Embryonic facial prominence (tissue), 1 donor: Measurements from ENCODE around the gene ZNF536.
"Not testable (repeated sequence)": the region's sequence is repeated elsewhere in the genome, so short reads cannot be mapped to it uniquely, and the experiment has no call there.

Experiments
- DNase-seq: peaks from one replicate; pipeline ENCODE4 v3.0.0-alpha.2; 2016; ENCODE audit errors: extremely low spot score

ZNF536 gene

DNA sequence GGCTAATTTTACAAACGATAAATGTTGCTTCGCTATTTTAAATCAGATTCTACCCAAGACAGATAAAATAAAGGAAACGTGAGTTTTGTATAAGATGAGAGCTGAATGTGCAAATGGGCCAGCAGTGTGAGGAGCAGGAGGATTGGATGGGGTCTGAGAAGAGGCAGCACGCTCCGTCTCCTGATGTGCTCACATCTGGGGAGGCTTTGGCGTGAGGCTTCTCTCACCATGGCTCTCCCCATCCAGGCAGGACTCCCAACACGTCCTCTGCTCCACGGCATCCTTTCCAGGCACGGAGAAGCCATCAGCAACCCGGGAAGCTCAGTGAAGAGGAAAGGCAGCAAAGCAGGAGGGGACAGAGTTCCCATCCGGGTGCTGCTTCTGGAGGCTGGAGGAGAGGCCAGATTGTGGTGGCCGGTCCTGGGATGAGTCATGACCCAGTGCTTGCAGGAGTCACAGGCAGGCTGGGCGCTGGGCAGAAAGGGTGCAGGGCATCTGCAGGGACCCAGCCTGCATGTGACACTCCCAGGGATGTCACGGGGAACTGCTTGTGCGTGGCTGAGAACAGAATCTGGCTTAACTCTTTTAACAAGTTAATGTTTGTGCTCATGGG is 47.5 kb downstream of the ZNF536 start:
- no peak for DNase-seq

DNA sequence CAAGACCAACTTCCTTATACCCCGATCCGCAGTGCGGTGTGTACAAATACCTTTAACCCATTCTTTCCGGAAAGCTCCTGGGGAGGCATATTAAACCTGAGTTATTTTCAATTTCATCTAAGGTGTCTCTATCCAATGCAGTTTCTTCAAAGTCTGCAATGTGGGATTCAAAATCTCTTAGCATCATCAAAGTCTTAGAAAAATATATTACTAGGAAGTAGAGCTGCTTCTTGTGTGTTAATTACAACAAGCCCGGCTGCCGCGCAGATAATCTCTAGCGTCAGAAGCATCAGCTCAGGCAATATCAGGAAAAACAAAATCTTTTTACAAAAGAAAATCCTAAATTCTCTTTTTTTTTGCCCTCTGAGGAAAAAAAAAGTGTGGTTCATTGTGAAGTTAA is 48.1 kb downstream of the ZNF536 start:
- DNase-seq: no peak

DNA sequence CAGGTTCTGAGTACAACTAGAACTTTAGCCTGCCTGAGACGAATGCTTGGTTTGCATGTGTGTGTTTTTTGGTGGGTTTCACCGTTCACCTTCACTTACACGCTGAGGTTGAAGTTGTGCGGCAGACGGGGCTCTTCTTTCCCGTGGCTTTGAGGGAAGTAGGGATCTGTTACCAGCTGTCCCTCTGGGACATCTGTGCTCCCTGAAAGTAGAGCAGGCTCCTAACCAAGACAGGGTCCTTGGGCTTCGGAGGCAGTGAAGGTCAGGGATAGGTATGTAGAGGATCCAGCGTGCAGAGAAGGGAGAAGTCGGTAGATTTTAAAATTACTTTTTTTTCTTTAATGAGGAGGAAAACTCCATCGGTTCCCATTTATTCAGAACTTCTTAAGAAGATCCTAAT is 48.7 kb downstream of the ZNF536 start:
- no peak for DNase-seq

DNA sequence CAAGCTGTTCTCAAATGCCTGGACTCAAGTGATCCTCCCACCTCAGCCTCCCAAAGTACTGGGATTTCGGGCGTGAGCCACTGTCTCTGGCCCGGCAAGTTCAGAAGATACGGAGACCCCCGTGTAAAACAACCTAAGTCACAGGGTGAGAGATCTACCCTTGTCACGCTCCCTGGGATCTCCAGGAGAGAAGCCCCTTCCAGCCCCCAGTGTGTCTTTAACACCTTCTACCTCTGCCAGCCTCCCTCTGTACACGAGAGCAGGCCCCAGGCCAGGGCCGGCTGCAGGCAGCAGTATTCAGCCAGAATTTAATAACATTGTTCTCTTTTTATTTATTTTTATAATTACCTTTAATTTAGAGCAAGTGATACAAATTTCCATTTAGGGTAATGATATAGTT is 49.4 kb downstream of the ZNF536 start:
- no peak for DNase-seq

DNA sequence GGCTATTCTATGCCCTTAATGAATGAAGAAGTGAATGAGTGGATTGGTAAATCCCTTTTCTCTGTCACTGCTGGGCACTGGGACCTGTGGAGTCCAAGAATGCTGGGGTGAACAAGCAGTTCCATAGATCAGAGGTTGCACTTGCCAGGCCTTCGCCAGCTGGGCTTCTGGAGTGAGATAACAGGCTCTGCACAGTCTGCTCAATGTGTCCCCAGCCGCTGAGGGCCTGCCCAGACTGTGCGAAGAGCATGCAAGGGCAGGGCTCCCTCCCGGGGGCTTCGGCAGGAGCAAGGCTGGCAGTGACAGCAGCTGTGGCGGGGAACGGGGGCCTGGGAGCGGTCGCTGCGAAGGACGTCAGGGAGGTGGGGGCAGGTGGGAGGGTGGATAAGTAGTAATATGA is 51.3 kb downstream of the ZNF536 start:
- DNase-seq: no peak

DNA sequence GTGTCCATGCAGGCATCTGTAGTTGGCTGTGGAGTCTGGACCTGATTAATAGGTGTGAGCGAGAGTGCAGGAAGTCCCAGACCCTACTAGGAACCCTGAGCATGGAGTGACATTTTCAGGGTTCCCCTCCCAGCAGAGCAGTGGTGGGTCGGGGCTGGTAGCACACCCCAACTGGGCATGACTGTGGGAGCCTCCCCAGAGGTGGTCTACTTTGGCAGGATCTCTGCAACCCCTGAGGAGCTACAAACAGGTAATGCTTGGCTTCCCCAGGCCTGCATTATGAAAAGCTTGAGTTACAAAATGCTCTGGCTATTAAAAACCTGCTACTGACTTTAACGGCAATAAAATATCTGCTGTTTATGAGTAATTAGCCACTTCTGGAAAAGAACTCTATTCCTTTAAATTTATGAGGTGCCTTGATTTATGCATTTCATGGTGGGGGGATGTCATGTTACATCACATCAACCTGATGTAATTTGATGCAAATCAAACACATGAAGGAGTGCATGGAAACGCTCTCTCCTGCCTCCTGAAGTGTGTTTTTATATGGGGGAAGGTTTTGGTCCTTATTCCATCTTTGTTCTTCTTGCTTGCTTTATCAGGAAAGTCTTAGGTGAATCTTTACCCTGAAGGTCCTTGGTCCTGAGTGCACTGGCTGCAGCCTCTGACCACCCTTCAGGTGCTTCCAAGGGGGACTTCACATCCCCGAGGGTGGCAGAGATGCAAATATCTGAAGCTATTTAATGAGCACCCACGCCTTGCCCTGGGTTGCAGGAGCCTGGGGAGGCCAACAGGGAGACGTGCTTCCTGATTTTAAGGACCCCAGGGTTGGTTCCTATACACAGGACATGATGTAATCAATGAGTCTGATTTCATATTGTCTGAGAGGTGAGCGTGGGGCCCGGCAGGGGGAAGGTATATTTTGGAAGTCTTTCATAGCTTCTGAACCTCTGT is 54.0 kb downstream of the ZNF536 start:
- no peak for DNase-seq

DNA sequence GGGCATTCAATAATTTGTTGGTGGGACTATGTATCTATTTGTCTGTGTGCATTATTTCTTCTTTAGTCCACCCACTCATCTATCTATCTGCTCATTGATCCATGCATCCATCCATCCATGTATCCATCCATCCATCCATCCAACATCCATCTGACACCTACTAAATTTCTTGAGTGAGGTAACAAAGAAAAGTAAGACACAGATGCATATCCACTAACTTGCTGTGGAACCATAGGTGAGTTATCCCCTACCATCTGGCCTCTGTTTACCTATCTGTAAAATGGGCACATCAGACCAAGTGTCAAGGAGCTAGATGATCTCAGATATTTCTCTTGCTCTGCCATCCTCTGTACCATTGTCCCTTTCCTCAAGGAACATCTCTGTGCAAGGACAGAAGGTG is 54.7 kb downstream of the ZNF536 start:
- DNase-seq: no peak

DNA sequence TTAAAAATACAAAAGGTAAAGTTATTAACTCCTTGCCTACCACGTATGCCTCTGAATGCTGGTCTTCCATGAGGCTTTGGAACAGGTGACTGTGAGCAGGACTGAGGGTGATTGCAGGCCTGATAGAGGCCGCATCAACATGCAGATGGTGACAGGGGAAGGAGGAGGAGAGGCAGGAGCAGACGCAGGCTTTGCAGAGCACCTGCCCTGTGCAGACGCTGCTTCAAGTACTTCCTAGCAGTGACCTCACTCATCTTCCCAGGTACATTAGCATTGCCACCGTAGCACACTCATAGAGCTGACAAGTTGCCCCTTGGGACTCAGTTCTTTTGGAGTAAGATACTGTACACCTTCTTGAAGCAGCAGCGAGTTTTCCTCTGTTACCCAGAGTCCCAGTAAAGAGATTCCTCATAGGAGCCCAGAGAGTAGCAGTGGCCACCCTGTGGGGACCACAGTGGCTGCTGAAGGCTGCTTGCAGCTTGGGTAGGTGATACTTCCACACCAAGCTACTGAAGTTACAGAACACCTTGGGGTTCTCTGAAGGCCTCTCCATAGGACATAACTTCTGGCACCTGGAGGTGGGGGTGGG is 56.0 kb downstream of the ZNF536 start:
- DNase-seq: no peak

DNA sequence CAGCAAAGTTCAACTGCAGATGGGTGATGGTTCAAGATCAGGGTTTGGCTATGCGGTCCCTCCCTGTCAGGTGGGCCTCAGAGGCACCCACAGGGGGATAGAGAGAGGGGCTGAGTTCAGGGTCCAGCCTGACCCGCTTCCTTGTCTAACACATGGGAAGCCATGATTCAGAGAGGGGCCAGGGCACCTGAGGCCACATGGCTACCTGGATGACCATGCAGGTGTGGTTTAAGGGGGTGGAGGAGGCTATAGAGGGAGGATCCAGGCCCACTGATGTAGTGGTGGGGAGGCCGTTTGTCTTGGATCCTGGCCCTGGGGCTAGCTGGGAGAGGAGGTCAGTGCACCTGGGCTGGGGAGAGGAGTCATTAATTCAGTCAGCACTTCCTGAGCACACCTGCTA is 56.7 kb downstream of the ZNF536 start:
- DNase-seq: no peak

DNA sequence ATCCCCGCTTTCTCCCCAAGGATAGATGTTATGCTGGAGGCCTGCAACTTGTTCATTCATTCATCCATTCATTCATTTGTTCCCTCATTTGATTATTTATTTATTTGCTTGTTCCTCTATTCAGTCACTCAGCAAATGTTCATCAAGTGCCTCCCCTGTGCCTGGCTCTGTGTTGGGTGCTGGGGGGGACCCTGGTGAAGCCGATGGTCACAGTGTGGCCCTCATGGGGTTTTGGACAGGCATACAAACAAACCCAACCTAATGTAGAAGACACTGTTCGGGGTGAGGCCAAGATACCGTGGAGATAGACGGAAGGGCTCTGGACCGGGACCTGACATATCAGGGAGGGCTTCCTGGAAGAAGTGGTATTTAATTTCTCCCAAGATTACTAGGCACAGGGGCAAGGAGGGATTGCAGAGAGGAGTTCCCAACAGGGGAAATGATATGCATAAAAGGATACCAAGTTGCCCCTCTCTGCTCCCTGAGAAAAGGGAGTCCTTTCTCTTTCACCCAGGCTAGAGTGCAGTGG is 58.1 kb downstream of the ZNF536 start:
- DNase-seq: no peak

DNA sequence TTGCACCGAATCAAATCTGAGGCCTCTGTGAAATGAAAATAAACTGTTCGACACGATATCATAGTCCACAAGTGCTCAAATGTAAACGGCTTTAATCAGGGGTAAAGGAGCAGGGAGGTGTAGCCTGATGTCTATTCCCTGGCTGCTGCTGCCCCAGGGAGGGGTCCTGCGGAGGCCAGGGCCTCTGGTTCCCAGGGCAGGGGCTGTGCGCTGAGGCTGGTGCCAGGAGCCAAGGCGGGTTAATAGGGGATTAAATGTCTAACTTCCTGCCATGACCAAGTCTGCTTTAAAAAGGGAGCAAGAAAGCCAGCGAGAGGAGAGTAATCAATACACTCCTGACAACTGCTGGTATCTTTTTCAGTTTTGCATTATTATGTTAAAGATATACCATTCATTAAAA is 59.4 kb downstream of the ZNF536 start:
- DNase-seq: no peak

DNA sequence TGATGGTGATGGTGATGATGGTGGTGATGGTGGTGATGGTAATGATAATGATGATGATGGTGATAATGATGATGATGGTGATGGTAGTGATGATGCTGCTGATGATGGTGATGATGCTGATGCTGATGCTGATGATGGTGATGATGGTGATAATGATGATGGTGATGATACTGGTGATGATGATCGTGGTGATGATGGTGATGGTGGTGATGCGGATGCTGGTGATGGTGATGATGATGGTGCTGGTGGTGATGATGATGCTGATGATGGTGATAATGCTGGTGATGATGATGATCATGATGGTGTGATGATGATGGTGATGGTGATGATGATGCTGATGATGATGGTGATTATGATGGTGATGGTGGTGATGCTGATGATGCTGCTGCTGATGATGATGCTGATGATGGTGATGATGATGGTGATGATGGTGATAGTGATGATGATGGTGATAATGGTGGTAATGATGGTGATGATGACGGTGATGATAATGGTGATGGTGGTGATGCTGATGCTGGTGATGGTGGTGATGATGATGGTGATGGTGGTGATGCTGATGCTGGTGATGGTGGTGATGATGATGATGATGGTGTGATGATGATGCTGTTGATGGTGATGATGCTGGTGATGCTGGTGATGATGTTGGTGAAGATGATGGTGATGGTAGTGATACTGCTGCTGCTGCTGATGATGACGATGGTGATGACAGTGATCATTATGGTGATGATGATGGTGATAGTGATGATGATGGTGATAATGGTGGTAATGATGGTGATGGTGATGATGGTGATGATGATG is 62.8 kb downstream of the ZNF536 start:
- DNase-seq: no peak

DNA sequence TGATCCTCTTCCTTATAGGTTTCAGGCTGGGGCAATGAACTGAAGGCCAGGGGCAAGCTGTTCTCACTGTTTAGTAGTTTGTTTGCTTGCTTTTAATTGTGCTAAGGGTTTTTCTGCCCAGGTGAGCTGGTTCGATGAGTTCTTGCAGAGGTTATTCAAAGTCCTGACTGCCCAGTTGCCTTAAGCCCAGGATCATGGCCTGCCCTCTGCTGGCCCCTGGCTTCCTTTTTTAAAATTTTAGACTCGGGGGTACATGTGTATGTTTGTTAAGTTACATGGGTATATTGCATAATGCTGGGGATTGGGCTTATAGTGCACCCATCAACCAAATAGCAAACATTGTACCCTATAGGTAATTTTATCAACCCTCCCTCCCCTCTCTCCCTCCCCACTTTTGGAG is 65.7 kb downstream of the ZNF536 start:
- no peak for DNase-seq

DNA sequence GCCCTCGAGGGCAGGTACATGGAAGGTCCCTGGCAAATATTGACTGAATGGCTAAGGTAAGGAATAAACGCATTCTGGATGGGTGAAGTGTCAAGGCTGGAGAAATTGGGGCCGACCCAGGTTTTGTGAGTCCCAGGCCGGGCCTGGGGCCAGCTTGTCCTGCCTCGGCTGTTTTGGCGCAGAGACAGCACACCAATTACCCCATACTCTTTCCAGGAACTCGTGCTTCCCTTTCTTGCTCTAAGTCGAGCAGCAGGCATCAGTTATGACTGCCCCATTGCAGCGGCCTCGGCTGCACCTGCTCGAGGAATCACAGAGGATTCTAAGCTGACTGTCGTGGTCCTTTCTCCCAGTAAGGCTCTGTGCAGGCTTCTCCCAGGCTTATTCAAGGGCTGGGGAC is 67.1 kb downstream of the ZNF536 start:
- DNase-seq: no peak

DNA sequence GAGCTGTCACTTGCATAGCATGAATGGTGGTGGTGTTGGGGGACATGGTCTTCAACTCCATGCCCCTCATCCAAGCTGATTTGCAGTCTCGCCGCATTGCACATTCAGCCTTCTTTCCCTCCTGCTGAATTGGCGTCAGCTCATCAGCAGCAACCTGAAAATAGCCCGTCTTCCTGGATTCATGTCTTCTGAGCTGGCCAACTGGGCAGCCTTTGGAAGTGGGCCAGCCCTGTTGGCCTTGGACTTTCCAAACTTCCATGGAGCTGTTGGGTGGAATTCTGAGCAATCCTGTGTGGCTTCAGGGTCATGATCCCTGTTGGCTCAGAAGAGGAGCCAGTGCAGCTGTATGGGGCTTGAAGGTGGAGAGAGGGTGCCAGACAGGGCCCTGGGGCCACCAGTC is 68.8 kb downstream of the ZNF536 start:
- DNase-seq: no peak

DNA sequence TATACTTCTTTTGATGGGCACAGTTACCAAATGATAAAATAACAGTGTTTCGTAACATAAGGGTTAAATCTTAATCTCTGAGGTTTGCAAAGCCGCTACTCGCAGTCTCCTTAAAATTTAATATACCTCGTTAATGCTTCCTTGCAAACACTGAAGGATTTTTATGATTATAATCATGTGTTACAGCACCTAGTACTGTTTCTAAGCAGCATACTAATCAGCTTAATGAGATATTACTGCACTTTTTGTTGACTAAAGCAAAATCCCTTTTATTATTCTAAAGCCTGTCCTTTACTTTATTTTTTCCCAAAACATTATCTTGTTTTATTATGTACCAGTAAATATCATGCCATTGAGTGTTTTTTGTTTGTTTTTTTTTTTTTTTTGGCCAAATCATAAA is 70.5 kb downstream of the ZNF536 start:
- no peak for DNase-seq

DNA sequence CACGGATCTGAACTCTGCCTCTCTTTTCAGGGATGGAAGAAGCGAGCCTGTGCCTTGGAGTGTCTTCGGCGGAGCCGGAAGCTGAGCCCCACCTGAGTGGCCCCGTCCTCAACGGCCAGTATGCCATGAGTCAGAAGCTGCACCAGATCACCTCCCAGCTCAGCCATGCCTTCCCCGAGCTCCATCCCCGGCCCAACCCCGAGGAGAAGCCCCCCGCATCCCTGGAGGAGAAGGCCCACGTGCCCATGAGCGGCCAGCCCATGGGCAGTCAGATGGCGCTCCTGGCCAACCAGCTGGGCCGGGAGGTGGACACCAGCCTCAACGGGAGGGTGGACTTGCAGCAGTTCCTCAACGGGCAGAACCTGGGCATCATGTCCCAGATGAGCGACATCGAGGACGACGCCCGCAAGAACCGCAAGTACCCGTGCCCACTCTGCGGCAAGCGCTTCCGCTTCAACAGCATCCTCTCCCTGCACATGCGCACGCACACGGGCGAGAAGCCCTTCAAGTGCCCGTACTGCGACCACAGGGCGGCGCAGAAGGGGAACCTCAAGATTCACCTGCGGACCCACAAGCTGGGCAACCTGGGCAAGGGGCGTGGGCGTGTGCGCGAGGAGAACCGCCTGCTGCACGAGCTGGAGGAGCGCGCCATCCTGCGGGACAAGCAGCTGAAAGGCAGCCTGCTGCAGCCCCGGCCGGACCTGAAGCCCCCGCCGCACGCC is 71.5 kb downstream of the ZNF536 start:
- DNase-seq: no peak

DNA sequence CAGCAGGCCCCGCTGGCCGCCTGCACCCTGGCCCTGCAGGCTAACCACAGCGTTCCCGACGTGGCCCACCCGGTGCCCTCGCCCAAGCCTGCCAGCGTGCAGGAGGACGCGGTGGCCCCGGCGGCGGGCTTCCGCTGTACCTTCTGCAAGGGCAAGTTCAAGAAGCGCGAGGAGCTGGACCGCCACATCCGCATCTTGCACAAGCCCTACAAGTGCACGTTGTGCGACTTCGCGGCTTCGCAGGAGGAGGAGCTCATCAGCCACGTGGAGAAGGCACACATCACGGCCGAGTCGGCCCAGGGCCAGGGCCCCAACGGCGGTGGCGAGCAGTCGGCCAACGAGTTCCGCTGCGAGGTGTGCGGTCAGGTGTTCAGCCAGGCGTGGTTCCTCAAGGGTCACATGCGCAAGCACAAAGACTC is 72.1 kb downstream of the ZNF536 start:
- no peak for DNase-seq

DNA sequence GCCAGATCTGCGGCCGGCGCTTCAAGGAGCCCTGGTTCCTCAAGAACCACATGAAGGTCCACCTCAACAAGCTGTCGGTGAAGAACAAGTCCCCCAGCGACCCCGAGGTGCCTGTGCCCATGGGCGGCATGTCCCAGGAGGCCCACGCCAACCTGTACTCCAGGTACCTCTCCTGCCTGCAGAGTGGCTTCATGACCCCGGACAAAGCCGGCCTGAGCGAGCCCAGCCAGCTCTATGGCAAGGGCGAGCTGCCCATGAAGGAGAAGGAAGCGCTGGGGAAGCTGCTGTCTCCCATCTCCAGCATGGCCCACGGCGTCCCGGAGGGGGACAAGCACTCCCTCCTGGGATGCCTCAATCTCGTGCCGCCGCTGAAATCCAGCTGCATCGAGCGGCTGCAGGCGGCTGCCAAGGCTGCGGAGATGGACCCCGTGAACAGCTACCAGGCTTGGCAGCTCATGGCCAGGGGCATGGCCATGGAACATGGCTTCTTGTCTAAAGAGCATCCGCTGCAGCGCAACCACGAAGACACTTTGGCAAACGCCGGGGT is 72.6 kb downstream of the ZNF536 start:
- DNase-seq: no peak

DNA sequence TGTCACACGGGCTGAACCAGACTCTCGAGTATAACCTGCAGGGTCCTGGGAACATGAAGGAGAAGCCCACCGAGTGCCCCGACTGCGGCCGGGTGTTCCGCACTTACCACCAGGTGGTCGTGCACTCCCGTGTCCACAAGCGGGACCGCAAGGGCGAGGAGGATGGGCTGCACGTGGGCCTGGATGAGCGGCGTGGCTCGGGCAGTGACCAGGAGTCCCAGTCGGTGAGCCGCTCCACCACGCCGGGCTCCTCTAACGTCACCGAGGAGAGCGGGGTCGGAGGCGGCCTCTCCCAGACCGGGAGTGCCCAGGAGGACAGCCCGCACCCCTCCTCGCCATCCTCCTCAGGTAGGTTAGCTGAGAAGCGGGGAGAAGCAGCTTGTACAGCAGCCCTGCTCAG is 73.2 kb downstream of the ZNF536 start:
- DNase-seq: no peak

DNA sequence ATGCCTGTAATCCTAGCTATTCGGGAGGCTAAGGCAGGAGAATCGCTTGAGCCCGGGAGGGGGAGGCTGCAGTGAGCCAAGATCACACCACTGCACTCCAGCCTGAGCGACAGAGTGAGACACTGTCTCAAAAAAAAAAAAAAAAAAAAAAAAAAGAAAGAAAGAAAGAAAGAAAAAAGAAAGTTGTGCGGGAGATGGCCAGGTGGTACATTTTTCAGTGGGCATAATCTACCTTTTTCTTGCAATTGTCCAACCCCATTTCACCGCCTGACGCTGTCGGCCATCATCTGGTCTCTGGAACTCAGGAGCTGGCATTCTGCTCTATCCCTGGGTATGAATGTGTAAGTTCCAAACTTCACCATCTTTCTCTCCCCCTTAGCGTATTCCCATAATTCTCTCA is 73.9 kb downstream of the ZNF536 start:
- DNase-seq: not testable (repeated sequence)
